Astrocyte (in vitro differentiated cells and primary cell): Measurements from ENCODE around the gene TVP23A. TPM values are rescaled to one million over a fixed set of nuclear protein-coding genes. Genes with fewer than 3 reads are reported as not detected.

Experiments
- DNase-seq: peaks from one replicate; pipeline ENCODE4 v3.0.0-alpha.2; 2010; ENCODE audit warnings: low read depth
- FAIRE-seq: peaks from 2 replicates; lab custom pipeline; 2011; peaks lifted over from hg19 to GRCh38; lab: Jason Lieb, UNC
- H2AFZ ChIP-seq: 2 replicates; pipeline ENCODE4 v1.6.0; 2012; ENCODE audit warnings: low read depth, low read length, inconsistent platforms
- H3K27ac ChIP-seq: 2 replicates; pipeline ENCODE4 v1.5.1; 2011; ENCODE audit warnings: low read depth, low read length, inconsistent platforms
- H3K27me3 ChIP-seq: 2 replicates; pipeline ENCODE4 v1.6.0; 2011; ENCODE audit warnings: low read length, inconsistent platforms; ENCODE audit not compliant: insufficient read depth
- H3K36me3 ChIP-seq: 2 replicates; pipeline ENCODE4 v1.5.1; 2011; ENCODE audit warnings: low read length, inconsistent platforms; ENCODE audit not compliant: insufficient read depth
- H3K4me1 ChIP-seq: 2 replicates; pipeline ENCODE4 v1.5.1; 2011; ENCODE audit warnings: low read length, inconsistent platforms; ENCODE audit not compliant: insufficient read depth
- H3K4me2 ChIP-seq: 2 replicates; pipeline ENCODE4 v1.6.0; 2012; ENCODE audit warnings: low read length, inconsistent platforms
- H3K4me3 ChIP-seq: 2 replicates; pipeline ENCODE4 v1.5.1; 2011; ENCODE audit warnings: low read depth, mild to moderate bottlenecking, low read length, inconsistent platforms; ENCODE audit not compliant: insufficient read depth
- H3K79me2 ChIP-seq: 2 replicates; pipeline ENCODE4 v1.6.0; 2012; ENCODE audit warnings: mild to moderate bottlenecking, low read length, inconsistent platforms; ENCODE audit not compliant: insufficient read depth
- H3K9ac ChIP-seq: 2 replicates; pipeline ENCODE4 v1.6.0; 2012; ENCODE audit warnings: mild to moderate bottlenecking, low read length, inconsistent platforms
- H3K9me3 ChIP-seq: 2 replicates; pipeline ENCODE4 v1.5.1; 2012; ENCODE audit warnings: low read depth, mild to moderate bottlenecking, low read length, inconsistent platforms; ENCODE audit not compliant: insufficient read depth
- H4K20me1 ChIP-seq: 2 replicates; pipeline ENCODE4 v1.6.0; 2012; ENCODE audit warnings: low read length, inconsistent platforms; ENCODE audit not compliant: insufficient read depth
- H3K27ac Mint-ChIP-seq: one replicate; pipeline ENCODE4 v1.8.0; 2021; ENCODE audit warnings: mild to moderate bottlenecking, mixed read lengths; ENCODE audit not compliant: unreplicated experiment
- H3K27me3 Mint-ChIP-seq: one replicate; pipeline ENCODE4 v1.8.0; 2021; ENCODE audit warnings: low read depth, mixed read lengths; ENCODE audit not compliant: unreplicated experiment
- H3K36me3 Mint-ChIP-seq: one replicate; pipeline ENCODE4 v1.8.0; 2021; ENCODE audit warnings: low read depth, mixed read lengths; ENCODE audit not compliant: unreplicated experiment
- H3K4me1 Mint-ChIP-seq: one replicate; pipeline ENCODE4 v1.8.0; 2021; ENCODE audit warnings: low read depth, mixed read lengths; ENCODE audit not compliant: unreplicated experiment
- H3K4me3 Mint-ChIP-seq: one replicate; pipeline ENCODE4 v1.8.0; 2021; ENCODE audit warnings: mild to moderate bottlenecking, moderate library complexity, mixed read lengths; ENCODE audit not compliant: unreplicated experiment
- H3K9me3 Mint-ChIP-seq: one replicate; pipeline ENCODE4 v1.8.0; 2021; ENCODE audit warnings: mild to moderate bottlenecking, mixed read lengths; ENCODE audit not compliant: unreplicated experiment
- EZH2 ChIP-seq: IDR thresholded peaks from 2 replicates; pipeline ENCODE4 v1.6.1; 2012; ENCODE audit warnings: mild to moderate bottlenecking, low read length, inconsistent platforms; ENCODE audit not compliant: insufficient read depth
- total RNA-seq: library from RNA; stranded (reverse); gene quantifications from 2 replicates; pipeline ENCODE4 v1.2.1, GENCODE V29; 2021
- TF ChIP-seq, protein P1 (sequence below): IDR thresholded peaks from 2 replicates; pipeline ENCODE4 v1.5.1; 2011; ENCODE audit warnings: low read depth, mild to moderate bottlenecking, inconsistent platforms, low read length, moderate library complexity; ENCODE audit not compliant: insufficient read depth

The TVP23A gene
- total RNA-seq, 1 donor from 2014 or later, result 0.34 TPM

DNA sequence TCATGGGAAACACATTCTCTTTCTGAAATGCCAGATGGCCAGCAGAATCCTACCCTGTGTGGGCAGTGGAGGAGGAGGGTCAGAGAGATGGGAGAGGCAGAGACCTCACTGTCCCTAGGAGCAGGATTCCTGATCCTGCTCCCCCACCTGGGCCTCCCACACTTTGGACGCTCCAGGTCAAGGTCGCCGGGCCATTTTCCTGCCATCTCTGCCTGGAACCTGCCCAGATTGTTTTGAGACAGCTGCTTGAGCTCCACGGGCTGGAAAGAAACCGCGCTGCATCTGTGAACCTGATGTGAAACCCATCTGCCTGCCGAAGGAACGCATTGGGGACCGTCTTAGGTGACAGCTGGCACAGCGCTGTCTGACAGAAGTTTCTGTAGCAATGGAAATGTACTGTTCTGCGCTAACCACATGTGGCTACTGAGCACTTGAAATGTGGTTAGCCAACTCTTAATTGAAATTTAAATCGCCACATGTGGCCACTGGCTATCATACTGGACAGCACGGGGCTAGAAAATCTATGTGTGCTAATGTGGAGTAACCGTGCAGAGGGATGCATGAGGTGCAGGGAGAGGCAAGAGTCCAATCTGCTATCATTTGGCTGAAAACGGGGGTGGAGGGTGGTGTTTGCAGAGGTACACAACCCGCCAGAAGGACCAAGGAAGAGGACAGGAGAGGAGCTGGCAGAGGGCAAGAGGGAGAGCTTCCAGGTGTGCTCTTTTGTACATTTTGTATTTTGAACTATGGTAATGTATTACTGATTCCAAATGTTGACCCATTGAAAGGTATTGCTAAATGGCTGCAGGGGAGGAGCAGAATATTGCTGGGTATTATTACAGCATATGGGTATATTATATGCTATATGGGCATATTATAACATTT, 90.3 kb downstream of the TVP23A start:
- Mint-ChIP-seq H3K9me3 (peaks cover 2% of the 10 kb centered on the region), H3K27ac (no peak overlapping the region), H3K36me3 (peaks cover 1% of the 10 kb centered on the region), H3K4me1 (no peaks in the 10 kb centered on the region), H3K4me3 (no peak overlapping the region), H3K27me3 (no peaks in the 10 kb centered on the region)
- no peak overlapping the region for H3K4me2 ChIP-seq
- DNase-seq (no peak), FAIRE-seq (no peak)
- H3K79me2 ChIP-seq, result no peaks in the 10 kb centered on the region
- H3K36me3 ChIP-seq, result no peaks in the 10 kb centered on the region
- H2AFZ ChIP-seq, result no peak overlapping the region
- TF ChIP-seq, protein P1, sequence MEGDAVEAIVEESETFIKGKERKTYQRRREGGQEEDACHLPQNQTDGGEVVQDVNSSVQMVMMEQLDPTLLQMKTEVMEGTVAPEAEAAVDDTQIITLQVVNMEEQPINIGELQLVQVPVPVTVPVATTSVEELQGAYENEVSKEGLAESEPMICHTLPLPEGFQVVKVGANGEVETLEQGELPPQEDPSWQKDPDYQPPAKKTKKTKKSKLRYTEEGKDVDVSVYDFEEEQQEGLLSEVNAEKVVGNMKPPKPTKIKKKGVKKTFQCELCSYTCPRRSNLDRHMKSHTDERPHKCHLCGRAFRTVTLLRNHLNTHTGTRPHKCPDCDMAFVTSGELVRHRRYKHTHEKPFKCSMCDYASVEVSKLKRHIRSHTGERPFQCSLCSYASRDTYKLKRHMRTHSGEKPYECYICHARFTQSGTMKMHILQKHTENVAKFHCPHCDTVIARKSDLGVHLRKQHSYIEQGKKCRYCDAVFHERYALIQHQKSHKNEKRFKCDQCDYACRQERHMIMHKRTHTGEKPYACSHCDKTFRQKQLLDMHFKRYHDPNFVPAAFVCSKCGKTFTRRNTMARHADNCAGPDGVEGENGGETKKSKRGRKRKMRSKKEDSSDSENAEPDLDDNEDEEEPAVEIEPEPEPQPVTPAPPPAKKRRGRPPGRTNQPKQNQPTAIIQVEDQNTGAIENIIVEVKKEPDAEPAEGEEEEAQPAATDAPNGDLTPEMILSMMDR, result no peak
- no peak for TF ChIP-seq EZH2
- H3K9ac ChIP-seq, result no peak overlapping the region
- no peaks in the 10 kb centered on the region for H4K20me1 ChIP-seq
- no peak overlapping the region for H3K4me3 ChIP-seq
- H3K27ac ChIP-seq, result no peak overlapping the region
- H3K9me3 ChIP-seq, result peaks cover 2% of the 10 kb centered on the region
- H3K27me3 ChIP-seq, result no peaks in the 10 kb centered on the region
- H3K4me1 ChIP-seq, result peaks cover 5% of the 10 kb centered on the region

Other genes starting within 250 kb of the TVP23A start
- gene EMP2, start 238.2 kb downstream of the TVP23A start, total RNA-seq, result 1.7 and 2.3 TPM in 2 replicates
- 0.41 TPM in 1 of 2 replicates, not detected in the other for gene TEKT5, start 123.9 kb downstream of the TVP23A start, total RNA-seq
- 17.4 TPM in 2 replicates for gene NUBP1, start 75.0 kb downstream of the TVP23A start, total RNA-seq
- gene CIITA, start 58.4 kb upstream of the TVP23A start, total RNA-seq, result not detected in 2 replicates
- 39.8 and 46.6 TPM in 2 replicates for gene DEXI, start 123.7 kb upstream of the TVP23A start, total RNA-seq
- 31.7 and 32.1 TPM in 2 replicates for gene CLEC16A, start 125.8 kb upstream of the TVP23A start, total RNA-seq